Ishikawa (cell line): ENCODE results near the gene NGFR.

ENCODE experiments used
- CEBPB ChIP-seq: IDR thresholded peaks from 2 replicates; pipeline ENCODE4 v1.6.1; 2012
- CREB1 ChIP-seq: IDR thresholded peaks from 2 replicates; pipeline ENCODE4 v1.6.1; 2012; ENCODE audit warnings: low read depth
- EGR1 ChIP-seq: IDR thresholded peaks from 2 replicates; pipeline ENCODE4 v1.6.1; 2012
- EP300 ChIP-seq: IDR thresholded peaks from 2 replicates; pipeline ENCODE4 v1.6.1; 2012; ENCODE audit warnings: borderline replicate concordance
- FOXM1 ChIP-seq: IDR thresholded peaks from 2 replicates; pipeline ENCODE4 v1.6.1; 2012; ENCODE audit warnings: low read depth, borderline replicate concordance
- NFIC ChIP-seq: IDR thresholded peaks from 2 replicates; pipeline ENCODE4 v1.6.1; 2012
- RAD21 ChIP-seq: IDR thresholded peaks from 2 replicates; pipeline ENCODE4 v1.6.1; 2012; ENCODE audit warnings: low read depth
- TAF1 ChIP-seq: IDR thresholded peaks from 2 replicates; pipeline ENCODE4 v1.6.1; 2012; ENCODE audit warnings: low read depth, mild to moderate bottlenecking
- TCF12 ChIP-seq: IDR thresholded peaks from 2 replicates; pipeline ENCODE4 v1.6.1; 2012; ENCODE audit warnings: low read depth
- TEAD4 ChIP-seq: IDR thresholded peaks from 2 replicates; pipeline ENCODE4 v1.6.1; 2012
- USF1 ChIP-seq: IDR thresholded peaks from 2 replicates; pipeline ENCODE4 v1.6.1; 2012
- YY1 ChIP-seq: IDR thresholded peaks from 2 replicates; pipeline ENCODE4 v1.6.1; 2012; ENCODE audit warnings: low read depth
- ZBTB7A ChIP-seq: IDR thresholded peaks from 2 replicates; pipeline ENCODE4 v1.6.1; 2012; ENCODE audit warnings: low read depth
- TF ChIP-seq, protein P1 (sequence below): IDR thresholded peaks from 2 replicates; pipeline ENCODE4 v1.6.1; 2012
- TF ChIP-seq, protein P2 (sequence below): IDR thresholded peaks from 2 replicates; pipeline ENCODE4 v1.6.1; 2012; ENCODE audit warnings: low read depth, mild to moderate bottlenecking

NGFR gene

GRCh38 chr17:49519781-49520180 is 24.7 kb downstream of the NGFR start:
- TF ChIP-seq TCF12 (no peak), TAF1 (no peak), NFIC (no peak)
- TF ChIP-seq, protein P1, sequence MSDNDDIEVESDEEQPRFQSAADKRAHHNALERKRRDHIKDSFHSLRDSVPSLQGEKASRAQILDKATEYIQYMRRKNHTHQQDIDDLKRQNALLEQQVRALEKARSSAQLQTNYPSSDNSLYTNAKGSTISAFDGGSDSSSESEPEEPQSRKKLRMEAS: no peak

DNA sequence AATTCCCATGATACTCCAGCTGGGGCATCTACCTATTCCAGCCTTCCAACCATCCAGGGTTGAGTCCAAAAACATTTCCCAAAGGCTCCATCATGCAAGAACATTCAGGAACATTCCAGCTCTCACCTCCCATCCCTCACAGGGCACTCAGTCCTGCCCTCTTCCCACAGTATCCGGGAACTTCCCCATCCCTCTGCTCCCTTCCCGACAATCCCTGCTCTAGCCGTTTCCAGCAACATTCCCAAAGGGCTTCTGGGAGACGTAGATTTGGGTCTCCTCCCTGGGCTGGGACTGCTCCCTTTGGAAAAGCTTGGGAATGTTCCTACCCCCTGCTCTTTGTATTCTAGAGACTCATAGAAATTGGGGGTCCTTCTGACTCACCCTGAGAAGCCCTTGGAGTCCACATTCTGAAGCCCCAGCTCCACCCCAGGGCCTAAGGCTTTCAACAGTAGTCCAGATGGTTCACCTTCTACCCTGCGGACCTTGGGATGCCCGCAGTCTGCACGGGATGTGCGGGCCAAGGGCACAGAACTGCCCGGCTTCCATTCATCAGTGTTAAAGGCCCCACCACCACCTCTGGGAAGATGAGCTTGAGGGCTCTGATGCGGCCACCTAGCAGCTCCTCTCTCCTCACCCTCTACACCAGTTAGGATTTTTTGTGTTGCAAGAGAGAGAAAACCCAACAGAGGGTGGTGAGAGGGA is 25.4 kb downstream of the NGFR start:
- TF ChIP-seq TAF1 (no peak), EGR1 (no peak), YY1 (no peak), CREB1 (no peak), ZBTB7A (no peak), TCF12 (no peak), USF1 (no peak), CEBPB (no peak), EP300 (no peak), NFIC (no peak), FOXM1 (no peak), RAD21 (no peak), TEAD4 (no peak)
- TF ChIP-seq, protein P2, sequence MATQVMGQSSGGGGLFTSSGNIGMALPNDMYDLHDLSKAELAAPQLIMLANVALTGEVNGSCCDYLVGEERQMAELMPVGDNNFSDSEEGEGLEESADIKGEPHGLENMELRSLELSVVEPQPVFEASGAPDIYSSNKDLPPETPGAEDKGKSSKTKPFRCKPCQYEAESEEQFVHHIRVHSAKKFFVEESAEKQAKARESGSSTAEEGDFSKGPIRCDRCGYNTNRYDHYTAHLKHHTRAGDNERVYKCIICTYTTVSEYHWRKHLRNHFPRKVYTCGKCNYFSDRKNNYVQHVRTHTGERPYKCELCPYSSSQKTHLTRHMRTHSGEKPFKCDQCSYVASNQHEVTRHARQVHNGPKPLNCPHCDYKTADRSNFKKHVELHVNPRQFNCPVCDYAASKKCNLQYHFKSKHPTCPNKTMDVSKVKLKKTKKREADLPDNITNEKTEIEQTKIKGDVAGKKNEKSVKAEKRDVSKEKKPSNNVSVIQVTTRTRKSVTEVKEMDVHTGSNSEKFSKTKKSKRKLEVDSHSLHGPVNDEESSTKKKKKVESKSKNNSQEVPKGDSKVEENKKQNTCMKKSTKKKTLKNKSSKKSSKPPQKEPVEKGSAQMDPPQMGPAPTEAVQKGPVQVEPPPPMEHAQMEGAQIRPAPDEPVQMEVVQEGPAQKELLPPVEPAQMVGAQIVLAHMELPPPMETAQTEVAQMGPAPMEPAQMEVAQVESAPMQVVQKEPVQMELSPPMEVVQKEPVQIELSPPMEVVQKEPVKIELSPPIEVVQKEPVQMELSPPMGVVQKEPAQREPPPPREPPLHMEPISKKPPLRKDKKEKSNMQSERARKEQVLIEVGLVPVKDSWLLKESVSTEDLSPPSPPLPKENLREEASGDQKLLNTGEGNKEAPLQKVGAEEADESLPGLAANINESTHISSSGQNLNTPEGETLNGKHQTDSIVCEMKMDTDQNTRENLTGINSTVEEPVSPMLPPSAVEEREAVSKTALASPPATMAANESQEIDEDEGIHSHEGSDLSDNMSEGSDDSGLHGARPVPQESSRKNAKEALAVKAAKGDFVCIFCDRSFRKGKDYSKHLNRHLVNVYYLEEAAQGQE: no peak
- TF ChIP-seq, protein P1: no peak

DNA sequence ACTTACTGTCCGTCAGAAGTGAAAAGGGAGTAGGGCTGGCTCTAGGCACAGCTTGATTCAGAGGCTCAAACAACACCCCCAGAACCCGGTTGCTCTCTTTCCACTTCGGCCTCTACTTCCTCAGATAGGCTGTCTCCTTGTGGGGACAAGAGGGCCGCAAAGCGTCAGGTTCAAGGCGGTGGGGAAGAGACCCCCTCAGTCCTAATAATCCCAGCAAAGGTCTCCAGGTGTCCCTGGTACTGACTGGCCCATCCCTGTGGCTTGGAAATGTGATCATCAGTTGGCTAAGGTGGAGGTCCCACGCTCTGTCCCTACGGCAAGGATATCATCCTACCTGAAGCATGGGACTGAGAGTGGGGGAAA is 26.0 kb downstream of the NGFR start:
- TF ChIP-seq CREB1: no peak
- no peak for TF ChIP-seq YY1
- no peak for TF ChIP-seq EGR1
- no peak for TF ChIP-seq NFIC

GRCh38 chr17:49521471-49522356 is 26.6 kb downstream of the NGFR start:
- TF ChIP-seq ZBTB7A: no peak
- TF ChIP-seq CREB1: no peak
- no peak for TF ChIP-seq CEBPB
- no peak for TF ChIP-seq YY1
- no peak for TF ChIP-seq TAF1
- TF ChIP-seq TEAD4: no peak
- TF ChIP-seq RAD21: no peak
- TF ChIP-seq, protein P1: no peak
- TF ChIP-seq NFIC: no peak
- no peak for TF ChIP-seq EGR1
- no peak for TF ChIP-seq TCF12
- TF ChIP-seq, protein P2: no peak
- no peak for TF ChIP-seq FOXM1
- TF ChIP-seq EP300: no peak
- TF ChIP-seq USF1: no peak

DNA sequence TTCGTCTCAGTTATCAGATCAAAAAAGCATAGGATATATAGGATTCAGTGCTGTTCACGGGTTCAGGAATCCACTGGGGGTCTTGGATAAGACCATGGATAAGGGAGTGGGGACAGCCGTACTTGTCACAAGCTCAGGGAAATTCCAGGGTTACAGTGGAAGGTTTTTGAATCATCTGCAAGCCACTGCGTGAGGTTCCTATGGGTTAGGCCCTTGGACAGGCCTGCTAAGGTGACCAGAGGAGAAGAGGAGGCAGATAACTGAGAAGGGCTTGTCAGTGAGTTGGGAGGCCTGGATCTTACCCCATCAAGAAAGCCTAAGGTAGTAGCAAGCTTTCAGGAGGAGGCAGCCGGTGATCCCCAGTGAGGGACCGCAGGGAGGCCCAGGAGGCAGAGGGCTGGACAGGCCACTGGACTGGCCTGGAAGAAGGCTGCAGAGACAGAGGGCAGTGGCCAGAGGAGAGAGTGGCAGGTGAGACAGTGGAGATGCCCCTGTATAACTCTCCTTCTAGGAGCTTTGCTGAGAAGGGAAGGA is 27.3 kb downstream of the NGFR start:
- no peak for TF ChIP-seq EP300
- no peak for TF ChIP-seq USF1
- no peak for TF ChIP-seq CEBPB
- TF ChIP-seq CREB1: no peak
- TF ChIP-seq ZBTB7A: no peak
- TF ChIP-seq TEAD4: no peak
- no peak for TF ChIP-seq YY1
- TF ChIP-seq, protein P1: no peak
- TF ChIP-seq, protein P2: no peak
- TF ChIP-seq TAF1: no peak
- no peak for TF ChIP-seq EGR1
- TF ChIP-seq TCF12: no peak
- TF ChIP-seq FOXM1: no peak
- TF ChIP-seq NFIC: no peak
- TF ChIP-seq RAD21: no peak
